ENCODE data around the gene RERE. TPM values are rescaled to one million over a fixed set of nuclear protein-coding genes. Genes with fewer than 3 reads are reported as not detected.

The RERE gene
- total and polyA plus RNA-seq, 2 donors (not counting 3 experiments of a cell fraction or from before 2014, with no cell fraction given): 14.1 to 113 TPM

DNA sequence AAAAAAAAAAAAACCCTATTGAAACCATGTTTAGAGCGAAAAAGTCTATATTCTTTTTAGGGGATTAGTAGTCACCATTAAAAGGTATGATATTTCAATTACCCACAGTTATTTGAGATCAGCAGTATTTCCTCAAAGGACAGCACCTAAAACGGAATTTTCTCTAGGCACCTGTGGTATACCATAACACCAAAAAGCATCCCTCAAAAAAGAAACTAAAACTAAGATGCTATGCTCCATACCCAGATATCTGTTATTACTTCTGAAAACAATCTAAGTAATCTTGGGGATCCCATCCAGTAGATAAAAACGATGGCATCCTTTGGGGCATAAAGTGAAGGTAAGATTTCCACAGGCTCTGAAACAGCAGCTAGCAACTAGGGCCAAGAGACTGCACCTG is 89.0 kb downstream of the RERE start:
- no peaks in the 10 kb centered on the region for H3K36me3 ChIP-seq (ENCODE audit: control insufficient read depth in 2 of 2, extremely low read depth in 1 of 2, insufficient read depth in 2 of 2, low read length in 2 of 2)
- H3K9me1 ChIP-seq (replicated peaks; ENCODE audit: control insufficient read depth, extremely low read depth, insufficient read depth, low read length): no peaks in the 10 kb centered on the region
- no peak overlapping the region for H3K4me2 ChIP-seq (ENCODE audit: insufficient read depth, low read length)
- TF ChIP-seq GATA2 (IDR thresholded peaks at IDR 0.05; ENCODE audit: insufficient read depth, insufficient read length, low read depth, low read length): no peak
- no peak for TF ChIP-seq POLR2A (IDR thresholded peaks at IDR 0.05; ENCODE audit: low read depth, low read length)
- TF ChIP-seq, protein P1, sequence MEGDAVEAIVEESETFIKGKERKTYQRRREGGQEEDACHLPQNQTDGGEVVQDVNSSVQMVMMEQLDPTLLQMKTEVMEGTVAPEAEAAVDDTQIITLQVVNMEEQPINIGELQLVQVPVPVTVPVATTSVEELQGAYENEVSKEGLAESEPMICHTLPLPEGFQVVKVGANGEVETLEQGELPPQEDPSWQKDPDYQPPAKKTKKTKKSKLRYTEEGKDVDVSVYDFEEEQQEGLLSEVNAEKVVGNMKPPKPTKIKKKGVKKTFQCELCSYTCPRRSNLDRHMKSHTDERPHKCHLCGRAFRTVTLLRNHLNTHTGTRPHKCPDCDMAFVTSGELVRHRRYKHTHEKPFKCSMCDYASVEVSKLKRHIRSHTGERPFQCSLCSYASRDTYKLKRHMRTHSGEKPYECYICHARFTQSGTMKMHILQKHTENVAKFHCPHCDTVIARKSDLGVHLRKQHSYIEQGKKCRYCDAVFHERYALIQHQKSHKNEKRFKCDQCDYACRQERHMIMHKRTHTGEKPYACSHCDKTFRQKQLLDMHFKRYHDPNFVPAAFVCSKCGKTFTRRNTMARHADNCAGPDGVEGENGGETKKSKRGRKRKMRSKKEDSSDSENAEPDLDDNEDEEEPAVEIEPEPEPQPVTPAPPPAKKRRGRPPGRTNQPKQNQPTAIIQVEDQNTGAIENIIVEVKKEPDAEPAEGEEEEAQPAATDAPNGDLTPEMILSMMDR (IDR thresholded peaks at IDR 0.05; ENCODE audit: extremely low read depth in 1 of 2, insufficient read depth in 1 of 2, low read depth in 1 of 2, low read length in 2 of 2): no peak
- no peak for TF ChIP-seq MYC (IDR thresholded peaks at IDR 0.05; ENCODE audit: low read depth, low read length)
- no peak for TF ChIP-seq JUN (IDR thresholded peaks at IDR 0.05; ENCODE audit: borderline replicate concordance, insufficient read depth, insufficient read length, low read depth)
- TF ChIP-seq, protein P2, sequence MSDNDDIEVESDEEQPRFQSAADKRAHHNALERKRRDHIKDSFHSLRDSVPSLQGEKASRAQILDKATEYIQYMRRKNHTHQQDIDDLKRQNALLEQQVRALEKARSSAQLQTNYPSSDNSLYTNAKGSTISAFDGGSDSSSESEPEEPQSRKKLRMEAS (IDR thresholded peaks at IDR 0.05; ENCODE audit: insufficient read depth, insufficient read length): no peak
- TF ChIP-seq EZH2 (IDR thresholded peaks at IDR 0.05; ENCODE audit: borderline replicate concordance, low read depth, low read length, severe bottlenecking): no peak
- no peak for TF ChIP-seq POLR2AphosphoS5 (IDR thresholded peaks at IDR 0.05; ENCODE audit: insufficient read depth, low read depth, low read length)
- TF ChIP-seq FOS (IDR thresholded peaks at IDR 0.05; ENCODE audit: borderline replicate concordance, insufficient read depth, low read length): no peak
- H3K4me3 ChIP-seq (replicated peaks in 1 of 3; ENCODE audit: insufficient read depth in 1 of 3, low read depth in 1 of 3, low read length in 3 of 3): no peak overlapping the region
- dilution Hi-C loops (cut with MboI; ENCODE audit: extremely low pct_ligation_motif_present, low sequenced_read_pairs): no loop called here
- H3K4me1 ChIP-seq (ENCODE audit: control insufficient read depth, extremely low read depth, insufficient read depth, low read length): no peaks in the 10 kb centered on the region
- no peak overlapping the region for H3K9ac ChIP-seq (replicated peaks; ENCODE audit: extremely low read depth, insufficient read depth, low read length)
- H3K9me3 ChIP-seq (replicated peaks; ENCODE audit: control insufficient read depth, insufficient read depth, low read length): no peaks in the 10 kb centered on the region
- CTCF ChIA-PET: interaction anchor here (0.5 to 9.0 kb wide), 12 partner anchors 13 to 325 kb away, joined by 3 to 140 read pairs (median 6); no protein-coding TSS in a partner anchor
- H3K27me3 ChIP-seq (ENCODE audit: control insufficient read depth in 2 of 2, insufficient read depth in 2 of 2, low read length in 2 of 2): no peaks in the 10 kb centered on the region
- no peaks in the 10 kb centered on the region for H4K20me1 ChIP-seq (replicated peaks; ENCODE audit: control insufficient read depth, extremely low read depth, insufficient read depth, low read length)
- no peak for DNase-seq (ENCODE audit: low read depth, low spot score)
- intact Hi-C loops (cut with micrococcal nuclease): no loop called here
- no peak overlapping the region for H3K27ac ChIP-seq (ENCODE audit: insufficient read depth, low read depth, low read length)
- BruUV-seq (replicated peaks): no TSS peak
- POLR2A ChIA-PET: no interaction called here
- no peak for FAIRE-seq
- H2AFZ ChIP-seq (ENCODE audit: low read depth, low read length): no peak overlapping the region
- H3K79me2 ChIP-seq (ENCODE audit: control insufficient read depth, insufficient read depth, low read length): no peaks in the 10 kb centered on the region
